WTC11 (cell line): ENCODE results near the gene COX14.

ENCODE experiments used
- ATF1 ChIP-seq: sonication (generic); formaldehyde crosslinking; IDR thresholded peaks from 2 replicates; pipeline ENCODE4 v1.8.1; 2023; ENCODE audit warnings: mild to moderate bottlenecking, moderate library complexity, missing genetic modification reagents
- ATF3 ChIP-seq: sonication (generic); formaldehyde crosslinking; conservative IDR thresholded peaks from 2 replicates; pipeline ENCODE4 v1.8.1; 2022; ENCODE audit warnings: mild to moderate bottlenecking, missing genetic modification reagents
- CTCF ChIP-seq: fragments of 200-600 bp; IDR thresholded peaks from 2 replicates; pipeline ENCODE4 v1.8.0; 2022; ENCODE audit warnings: antibody characterized with exemption
- ERG ChIP-seq: fragments of 250-450 bp; sonication (Bioruptor Pico); IDR thresholded peaks from 2 replicates; pipeline ENCODE4 v1.8.0; 2021; ENCODE audit warnings: mild to moderate bottlenecking
- FOXK1 ChIP-seq: sonication (generic); formaldehyde crosslinking; IDR thresholded peaks from 2 replicates; pipeline ENCODE4 v1.8.0; 2022; ENCODE audit warnings: mild to moderate bottlenecking, moderate library complexity, missing genetic modification reagents
- GABPB1 ChIP-seq: sonication (generic); formaldehyde crosslinking; IDR thresholded peaks from 2 replicates; pipeline ENCODE4 v1.8.1; 2023; ENCODE audit warnings: mild to moderate bottlenecking, missing genetic modification reagents
- MAX ChIP-seq: sonication (generic); formaldehyde crosslinking; IDR thresholded peaks from 2 replicates; pipeline ENCODE4 v1.8.0; 2022; ENCODE audit warnings: mild to moderate bottlenecking, missing genetic modification reagents
- MXD4 ChIP-seq: fragments of 250-450 bp; sonication (Bioruptor Pico); IDR thresholded peaks from 2 replicates; pipeline ENCODE4 v1.8.0; 2021; ENCODE audit warnings: mild to moderate bottlenecking, moderate library complexity, borderline replicate concordance
- NFYB ChIP-seq: sonication (generic); formaldehyde crosslinking; conservative IDR thresholded peaks from 2 replicates; pipeline ENCODE4 v1.8.0; 2022; ENCODE audit warnings: low read depth, missing genetic modification reagents
- TP53 ChIP-seq: sonication (generic); formaldehyde crosslinking; IDR thresholded peaks from 2 replicates; pipeline ENCODE4 v1.8.1; 2023; ENCODE audit warnings: mild to moderate bottlenecking, missing genetic modification reagents
- ZBTB21 ChIP-seq: sonication (generic); formaldehyde crosslinking; IDR thresholded peaks from 2 replicates; pipeline ENCODE4 v1.8.1; 2023; ENCODE audit warnings: mild to moderate bottlenecking, missing genetic modification reagents, borderline replicate concordance
- ZNF121 ChIP-seq: sonication (generic); formaldehyde crosslinking; IDR thresholded peaks from 2 replicates; pipeline ENCODE4 v1.8.0; 2023; ENCODE audit warnings: missing genetic modification reagents
- TF ChIP-seq, protein P1 (sequence below): sonication (generic); formaldehyde crosslinking; IDR thresholded peaks from 2 replicates; pipeline ENCODE4 v1.8.1; 2022; ENCODE audit warnings: mild to moderate bottlenecking, missing genetic modification reagents, moderate library complexity, borderline replicate concordance
- TF ChIP-seq, protein P2 (sequence below): sonication (generic); formaldehyde crosslinking; IDR thresholded peaks from 2 replicates; pipeline ENCODE4 v1.8.0; 2022; ENCODE audit warnings: missing genetic modification reagents

- TF ChIP-seq, protein P1, sequence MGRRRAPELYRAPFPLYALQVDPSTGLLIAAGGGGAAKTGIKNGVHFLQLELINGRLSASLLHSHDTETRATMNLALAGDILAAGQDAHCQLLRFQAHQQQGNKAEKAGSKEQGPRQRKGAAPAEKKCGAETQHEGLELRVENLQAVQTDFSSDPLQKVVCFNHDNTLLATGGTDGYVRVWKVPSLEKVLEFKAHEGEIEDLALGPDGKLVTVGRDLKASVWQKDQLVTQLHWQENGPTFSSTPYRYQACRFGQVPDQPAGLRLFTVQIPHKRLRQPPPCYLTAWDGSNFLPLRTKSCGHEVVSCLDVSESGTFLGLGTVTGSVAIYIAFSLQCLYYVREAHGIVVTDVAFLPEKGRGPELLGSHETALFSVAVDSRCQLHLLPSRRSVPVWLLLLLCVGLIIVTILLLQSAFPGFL (CRISPR knock-in tag), result no peak
- TF ChIP-seq ATF3 (CRISPR knock-in tag) (no peak), CTCF (peak; percentile 70), ERG (CRISPR knock-in tag) (no peak), MXD4 (CRISPR knock-in tag) (no peak), ZNF121 (CRISPR knock-in tag) (no peak), TP53 (CRISPR knock-in tag) (no peak), MAX (CRISPR knock-in tag) (peak; percentile 97), GABPB1 (CRISPR knock-in tag) (peak; percentile 79), FOXK1 (CRISPR knock-in tag) (peak; percentile 95), NFYB (CRISPR knock-in tag) (peak; percentile 92), ZBTB21 (CRISPR knock-in tag) (peak; percentile 65; the same call in 1 of the 2 replicates), ATF1 (no peak)
- TF ChIP-seq, protein P2, sequence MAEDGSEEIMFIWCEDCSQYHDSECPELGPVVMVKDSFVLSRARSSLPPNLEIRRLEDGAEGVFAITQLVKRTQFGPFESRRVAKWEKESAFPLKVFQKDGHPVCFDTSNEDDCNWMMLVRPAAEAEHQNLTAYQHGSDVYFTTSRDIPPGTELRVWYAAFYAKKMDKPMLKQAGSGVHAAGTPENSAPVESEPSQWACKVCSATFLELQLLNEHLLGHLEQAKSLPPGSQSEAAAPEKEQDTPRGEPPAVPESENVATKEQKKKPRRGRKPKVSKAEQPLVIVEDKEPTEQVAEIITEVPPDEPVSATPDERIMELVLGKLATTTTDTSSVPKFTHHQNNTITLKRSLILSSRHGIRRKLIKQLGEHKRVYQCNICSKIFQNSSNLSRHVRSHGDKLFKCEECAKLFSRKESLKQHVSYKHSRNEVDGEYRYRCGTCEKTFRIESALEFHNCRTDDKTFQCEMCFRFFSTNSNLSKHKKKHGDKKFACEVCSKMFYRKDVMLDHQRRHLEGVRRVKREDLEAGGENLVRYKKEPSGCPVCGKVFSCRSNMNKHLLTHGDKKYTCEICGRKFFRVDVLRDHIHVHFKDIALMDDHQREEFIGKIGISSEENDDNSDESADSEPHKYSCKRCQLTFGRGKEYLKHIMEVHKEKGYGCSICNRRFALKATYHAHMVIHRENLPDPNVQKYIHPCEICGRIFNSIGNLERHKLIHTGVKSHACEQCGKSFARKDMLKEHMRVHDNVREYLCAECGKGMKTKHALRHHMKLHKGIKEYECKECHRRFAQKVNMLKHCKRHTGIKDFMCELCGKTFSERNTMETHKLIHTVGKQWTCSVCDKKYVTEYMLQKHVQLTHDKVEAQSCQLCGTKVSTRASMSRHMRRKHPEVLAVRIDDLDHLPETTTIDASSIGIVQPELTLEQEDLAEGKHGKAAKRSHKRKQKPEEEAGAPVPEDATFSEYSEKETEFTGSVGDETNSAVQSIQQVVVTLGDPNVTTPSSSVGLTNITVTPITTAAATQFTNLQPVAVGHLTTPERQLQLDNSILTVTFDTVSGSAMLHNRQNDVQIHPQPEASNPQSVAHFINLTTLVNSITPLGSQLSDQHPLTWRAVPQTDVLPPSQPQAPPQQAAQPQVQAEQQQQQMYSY (CRISPR knock-in tag), result no peak
Observed at GRCh38 chr12:50111693-50112455, at the start of gene COX14.
